Keratinocyte (primary cell): ENCODE data around the gene ARMC5.

Experiments used
- EZH2 ChIP-seq: IDR thresholded peaks from one replicate; pipeline ENCODE4 v1.6.1; 2012; ENCODE audit warnings: inconsistent platforms, mild to moderate bottlenecking, low read length, moderate library complexity
- TF ChIP-seq, protein P1 (sequence below), 3 experiments: IDR thresholded peaks in 1 of 3; conservative IDR thresholded peaks in 1 of 3; optimal IDR thresholded peaks in 1 of 3; 2 replicates in 2 of 3; 3 replicates in 1 of 3; pipeline versions ENCODE3 to v1.5.1; 2011; ENCODE audit warnings: low read length in 3 of 3, mild to moderate bottlenecking in 3 of 3, moderate library complexity in 2 of 3, control low read depth in 1 of 3, inconsistent platforms in 1 of 3; ENCODE audit not compliant: insufficient read depth in 2 of 3; ENCODE audit errors: extremely low read depth in 1 of 3

DNA sequence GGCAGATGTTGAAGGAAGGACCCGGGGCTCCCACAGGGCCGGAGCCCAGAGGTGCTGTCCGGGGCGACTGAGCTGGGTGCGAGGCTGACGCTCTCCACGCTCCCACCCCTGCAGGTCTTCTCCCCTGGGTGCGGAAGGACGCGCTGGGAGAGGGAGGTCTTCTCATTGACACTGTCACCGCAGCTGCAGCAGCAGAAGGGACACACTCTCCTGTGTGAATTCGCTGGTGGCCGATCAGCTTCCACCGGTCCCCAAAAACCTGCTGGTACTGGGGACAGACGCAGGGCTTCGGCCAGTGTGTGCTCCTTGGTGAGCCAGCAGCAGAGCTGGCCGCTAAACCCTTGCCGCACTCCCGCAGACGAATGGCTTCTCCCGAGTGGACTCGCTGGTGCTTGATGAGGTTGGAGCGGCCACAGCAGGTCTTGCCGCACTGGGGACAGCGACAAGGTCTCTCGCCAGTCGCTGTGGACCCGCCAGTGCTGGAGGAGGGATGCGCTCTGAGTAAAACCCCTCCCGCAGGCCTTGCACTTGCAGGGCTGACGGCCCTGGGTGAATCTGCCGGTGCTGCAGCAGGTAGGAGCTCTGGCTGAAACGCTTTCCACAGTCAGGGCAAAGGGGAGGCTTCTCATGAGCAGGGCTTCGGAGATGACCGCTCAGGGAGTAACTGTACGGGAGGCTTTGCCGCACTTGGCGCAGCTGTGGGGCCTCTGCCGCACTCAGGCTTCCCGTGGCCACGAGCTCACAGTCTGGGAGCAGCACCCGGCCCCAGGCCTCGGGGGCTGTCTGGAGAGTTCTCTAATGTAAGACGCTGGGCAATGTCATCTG lies 22.9 kb upstream of the ARMC5 start:
- no peak for TF ChIP-seq EZH2
- TF ChIP-seq, protein P1, sequence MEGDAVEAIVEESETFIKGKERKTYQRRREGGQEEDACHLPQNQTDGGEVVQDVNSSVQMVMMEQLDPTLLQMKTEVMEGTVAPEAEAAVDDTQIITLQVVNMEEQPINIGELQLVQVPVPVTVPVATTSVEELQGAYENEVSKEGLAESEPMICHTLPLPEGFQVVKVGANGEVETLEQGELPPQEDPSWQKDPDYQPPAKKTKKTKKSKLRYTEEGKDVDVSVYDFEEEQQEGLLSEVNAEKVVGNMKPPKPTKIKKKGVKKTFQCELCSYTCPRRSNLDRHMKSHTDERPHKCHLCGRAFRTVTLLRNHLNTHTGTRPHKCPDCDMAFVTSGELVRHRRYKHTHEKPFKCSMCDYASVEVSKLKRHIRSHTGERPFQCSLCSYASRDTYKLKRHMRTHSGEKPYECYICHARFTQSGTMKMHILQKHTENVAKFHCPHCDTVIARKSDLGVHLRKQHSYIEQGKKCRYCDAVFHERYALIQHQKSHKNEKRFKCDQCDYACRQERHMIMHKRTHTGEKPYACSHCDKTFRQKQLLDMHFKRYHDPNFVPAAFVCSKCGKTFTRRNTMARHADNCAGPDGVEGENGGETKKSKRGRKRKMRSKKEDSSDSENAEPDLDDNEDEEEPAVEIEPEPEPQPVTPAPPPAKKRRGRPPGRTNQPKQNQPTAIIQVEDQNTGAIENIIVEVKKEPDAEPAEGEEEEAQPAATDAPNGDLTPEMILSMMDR (optimal IDR thresholded peaks at IDR 0.05 in 1 of 3, IDR thresholded peaks at IDR 0.05 in 1 of 3, conservative IDR thresholded peaks at IDR 0.05 in 1 of 3; ENCODE audit: extremely low read depth in 1 of 3, insufficient read depth in 2 of 3, low read length in 3 of 3), result no peak
